B cell (primary cell): ENCODE measurements around the gene IMMP2L. TPM values are rescaled to one million over a fixed set of nuclear protein-coding genes. Genes with fewer than 3 reads are reported as not detected.

Experiments
- ATAC-seq: fragments of 200-7000 bp; cut with Tn5 transposase; one replicate; pipeline ENCODE4 v1.10.0; 2021; ENCODE audit warnings: low read depth, mild to moderate bottlenecking, moderate number of reproducible peaks, moderate library complexity
- CTCF ChIA-PET: fragments of 350-600 bp; sonication (Branson Sonifier 250); formaldehyde crosslinking; loops from one replicate; lab custom pipeline; 2021; ENCODE audit warnings: antibody characterized with exemption, inconsistent platforms; lab: Charles Lee
- POLR2A ChIA-PET: fragments of 350-600 bp; sonication (Branson Sonifier 250); formaldehyde crosslinking; loops from one replicate; lab custom pipeline; 2021; ENCODE audit warnings: antibody characterized with exemption; lab: Charles Lee
- DNase-seq: peaks from one replicate; pipeline ENCODE4 v3.0.0; 2013
- H2AFZ ChIP-seq: 2 replicates; pipeline ENCODE4 v1.6.1; 2012; ENCODE audit warnings: mild to moderate bottlenecking, low read depth, low read length; ENCODE audit not compliant: insufficient read depth, poor library complexity, severe bottlenecking
- H3K27ac ChIP-seq, 2 donors: 1 replicate in 1 of 2; 2 replicates in 1 of 2; pipeline ENCODE4 v1.5.1; 2012 to 2013; ENCODE audit warnings: low read length in 2 of 2, mild to moderate bottlenecking in 2 of 2, moderate library complexity in 1 of 2
- H3K27me3 ChIP-seq, 4 experiments: fragments of 200-600 bp in 1 of 4; sonication (generic) in 1 of 4; replicated peaks in 1 of 4; 1 replicate in 2 of 4; 2 replicates in 2 of 4; pipeline versions ENCODE4 v1.6.1 to v1.7.0; 2013 to 2016; ENCODE audit warnings: low read length in 3 of 4, mild to moderate bottlenecking in 2 of 4, mixed read lengths in 1 of 4, moderate library complexity in 1 of 4; ENCODE audit not compliant: insufficient read depth in 4 of 4, control insufficient read depth in 3 of 4; ENCODE audit errors: control extremely low read depth in 1 of 4
- H3K36me3 ChIP-seq, 2 experiments: replicated peaks in 1 of 2; 1 replicate in 1 of 2; 2 replicates in 1 of 2; pipeline versions ENCODE4 v1.6.1 to v1.7.1; 2013; ENCODE audit warnings: low read length in 1 of 2; ENCODE audit not compliant: insufficient read depth in 2 of 2, control insufficient read depth in 1 of 2; ENCODE audit errors: control extremely low read depth in 1 of 2, extremely low read depth in 1 of 2
- H3K4me1 ChIP-seq, 2 donors: fragments of 200-600 bp in 1 of 2; sonication (generic) in 1 of 2; 1 replicate in 1 of 2; 2 replicates in 1 of 2; pipeline versions ENCODE4 v1.5.1 to v1.6.1; 2013 to 2017; ENCODE audit warnings: low read length in 2 of 2; ENCODE audit not compliant: control insufficient read depth in 2 of 2, insufficient read depth in 2 of 2
- H3K4me2 ChIP-seq: replicated peaks from 2 replicates; pipeline ENCODE3; 2012; ENCODE audit warnings: mild to moderate bottlenecking, low read depth, low read length; ENCODE audit not compliant: poor library complexity, severe bottlenecking
- H3K4me3 ChIP-seq, 5 experiments: fragments of 200-600 bp in 1 of 5; sonication (generic) in 1 of 5; 1 replicate in 3 of 5; 2 replicates in 2 of 5; pipeline versions ENCODE4 v1.5.1 to v1.7.0; 2011 to 2016; ENCODE audit warnings: low read length in 4 of 5, mild to moderate bottlenecking in 4 of 5, low read depth in 2 of 5, control low read depth in 1 of 5, moderate library complexity in 1 of 5; ENCODE audit not compliant: insufficient read depth in 1 of 5; ENCODE audit errors: control extremely low read depth in 1 of 5, extremely low read depth in 1 of 5
- H3K79me2 ChIP-seq: fragments of 200-600 bp; sonication (generic); one replicate; pipeline ENCODE4 v1.6.0; 2016; ENCODE audit warnings: low read length; ENCODE audit not compliant: control insufficient read depth, insufficient read depth
- H3K9ac ChIP-seq: fragments of 200-600 bp; sonication (generic); 2 replicates; pipeline ENCODE4 v1.6.1; 2017; ENCODE audit warnings: mild to moderate bottlenecking, low read length, moderate library complexity
- H3K9me3 ChIP-seq, 3 donors: one replicate each; pipeline versions ENCODE4 v1.6.1 to v1.7.1; 2013; ENCODE audit warnings: low read length in 2 of 3; ENCODE audit not compliant: control insufficient read depth in 2 of 3, insufficient read depth in 1 of 3; ENCODE audit errors: control extremely low read depth in 1 of 3
- H4K20me1 ChIP-seq: 2 replicates; pipeline ENCODE4 v1.6.0; 2012; ENCODE audit warnings: mild to moderate bottlenecking, low read length; ENCODE audit not compliant: insufficient read depth, control insufficient read depth, poor library complexity, severe bottlenecking
- H3K27ac Mint-ChIP-seq: one replicate; pipeline ENCODE4 v1.8.0; 2021; ENCODE audit warnings: mixed read lengths
- H3K27me3 Mint-ChIP-seq: one replicate; pipeline ENCODE4 v1.8.0; 2021; ENCODE audit warnings: mixed read lengths
- H3K4me1 Mint-ChIP-seq: one replicate; pipeline ENCODE4 v1.8.0; 2021; ENCODE audit warnings: mixed read lengths
- H3K4me3 Mint-ChIP-seq: one replicate; pipeline ENCODE4 v1.8.0; 2021; ENCODE audit warnings: mixed read lengths
- H3K9me3 Mint-ChIP-seq: one replicate; pipeline ENCODE4 v1.8.0; 2022; ENCODE audit warnings: mixed read lengths; ENCODE audit not compliant: insufficient read depth
- CTCF ChIP-seq: fragments of 200-600 bp; IDR thresholded peaks from one replicate; pipeline ENCODE4 v1.8.0; 2022; ENCODE audit warnings: antibody characterized with exemption, mild to moderate bottlenecking
- EZH2 ChIP-seq: IDR thresholded peaks from 2 replicates; pipeline ENCODE4 v1.6.1; 2012; ENCODE audit warnings: borderline replicate concordance, low read depth, mild to moderate bottlenecking, moderate library complexity, low read length; ENCODE audit not compliant: insufficient read depth, poor library complexity, severe bottlenecking
- whole genome bisulfite sequencing: methylation state at CpG from one replicate; pipeline ENCODE4 v1.1.5; 2013; ENCODE audit warnings: missing lambda C conversion rate; ENCODE audit not compliant: insufficient coverage; 5-methylcytosine and 5-hydroxymethylcytosine counted together
- intact Hi-C: fragments of 100-400 bp; cut with micrococcal nuclease; formaldehyde crosslinking; loops from one replicate; pipeline ENCODE4 v1.10.0; 2022
- polyA plus RNA-seq: library from polyadenylated mRNA; depleted of rRNA; stranded (reverse); fragments of >200 nt; gene quantifications from 2 replicates; pipeline ENCODE4 v1.2.3, GENCODE V29; 2012
- total RNA-seq, 2 donors: library from RNA; stranded (reverse); fragments of 120-200 nt in 1 of 2; gene quantifications; 1 replicate in 1 of 2; 2 replicates in 1 of 2; pipeline versions ENCODE4 v1.2.3 to v1.2.4, GENCODE V29; 2013 to 2022

The IMMP2L gene
- total and polyA plus RNA-seq, 2 donors (not counting 1 experiment from before 2014, with no cell fraction given): 3.8 to 34.2 TPM

- H3K9me3 Mint-ChIP-seq: no peaks in the 10 kb centered on the region
- H3K9me3 ChIP-seq: no peaks in the 10 kb centered on the region
- H3K79me2 ChIP-seq: no peaks in the 10 kb centered on the region
- no peaks in the 10 kb centered on the region for H4K20me1 ChIP-seq
- no peaks in the 10 kb centered on the region for H3K36me3 ChIP-seq
- ChIA-PET CTCF (no interaction called here), POLR2A (no interaction called here)
- no peaks in the 10 kb centered on the region for H3K27me3 ChIP-seq
- no peak overlapping the region for H3K9ac ChIP-seq
- H3K4me1 ChIP-seq: no peaks in the 10 kb centered on the region
- WGBS: 100% methylated on average over 1 of the region's 4 CpGs
- no peaks in the 10 kb centered on the region for H3K4me1 Mint-ChIP-seq
- intact Hi-C loops: no loop called here
- H3K27me3 Mint-ChIP-seq: no peaks in the 10 kb centered on the region
- H3K27ac ChIP-seq: no peak overlapping the region
- H3K4me2 ChIP-seq: no peak overlapping the region
- TF ChIP-seq CTCF: no peak
- no peak for TF ChIP-seq EZH2
- no peak overlapping the region for H2AFZ ChIP-seq
- ATAC-seq: no peak
- DNase-seq: no peak
- no peak overlapping the region for H3K4me3 ChIP-seq
- H3K4me3 Mint-ChIP-seq: no peak overlapping the region
- no peak overlapping the region for H3K27ac Mint-ChIP-seq
Observed at GRCh38 chr7:111262293-111263116, 299.8 kb downstream of the IMMP2L start.

- H3K27me3 ChIP-seq: no peaks in the 10 kb centered on the region
- Mint-ChIP-seq H3K27me3 (no peaks in the 10 kb centered on the region), H3K27ac (no peak overlapping the region), H3K4me3 (no peak overlapping the region), H3K4me1 (no peaks in the 10 kb centered on the region), H3K9me3 (no peaks in the 10 kb centered on the region)
- H4K20me1 ChIP-seq: no peaks in the 10 kb centered on the region
- no peaks in the 10 kb centered on the region for H3K9me3 ChIP-seq
- TF ChIP-seq EZH2: no peak
- no peak for TF ChIP-seq CTCF
- H3K36me3 ChIP-seq: no peaks in the 10 kb centered on the region
- intact Hi-C loops: no loop called here
- CTCF ChIA-PET: interaction anchor here (1.3 kb wide), 1 partner anchor 19 kb away, joined by 3 read pairs; no protein-coding TSS in a partner anchor
- ATAC-seq: no peak
- no peak overlapping the region for H3K4me3 ChIP-seq
- no peak overlapping the region for H3K9ac ChIP-seq
- no peaks in the 10 kb centered on the region for H3K4me1 ChIP-seq
- no peak overlapping the region for H3K27ac ChIP-seq
- no peak overlapping the region for H2AFZ ChIP-seq
- 97% methylated on average over 3 of the region's 3 CpGs for WGBS
- H3K79me2 ChIP-seq: no peaks in the 10 kb centered on the region
- POLR2A ChIA-PET: no interaction called here
- H3K4me2 ChIP-seq: no peak overlapping the region
- DNase-seq: no peak
Observed at GRCh38 chr7:111261496-111261895, 300.8 kb downstream of the IMMP2L start.
